Uterus (tissue), 2 donors: ENCODE measurements around the gene BCL11B.

ENCODE experiments used
- CTCF ChIP-seq, 4 experiments: fragments of 200-600 bp in 2 of 4; fragments of 450-650 bp in 2 of 4; sonication (generic) in 2 of 4; IDR thresholded peaks; one replicate each; pipeline ENCODE4 v1.5.1; 2016 to 2019; ENCODE audit warnings: antibody characterized with exemption in 4 of 4, mild to moderate bottlenecking in 2 of 4, moderate library complexity in 1 of 4
- POLR2A ChIP-seq, 2 donors: fragments of 450-650 bp; IDR thresholded peaks; one replicate each; pipeline ENCODE4 v1.6.1; 2016; ENCODE audit warnings: antibody characterized with exemption in 2 of 2, mild to moderate bottlenecking in 1 of 2, moderate library complexity in 1 of 2

GRCh38 chr14:99248761-99249171 lies 23.2 kb downstream of the BCL11B start:
- TF ChIP-seq CTCF (IDR thresholded peaks at IDR 0.05) (no peak), POLR2A (IDR thresholded peaks at IDR 0.05) (no peak)
